Measurements from ENCODE around the gene TCEAL9. TPM values are rescaled to one million over a fixed set of nuclear protein-coding genes. Genes with fewer than 3 reads are reported as not detected.

TCEAL9 gene
- total and polyA plus RNA-seq, 4 donors = 33.9 to 110 (median 71.6) TPM

GRCh38 chrX:103404231-103405008 lies 48.1 kb downstream of the TCEAL9 start:
- Histone ChIP-seq H3K27me3 (ENCODE audit: control insufficient read depth in 3 of 3, insufficient read depth in 3 of 3, low read length in 2 of 3) (peaks cover 2 to 12% (median 5%) of the 10 kb centered on the region in 3 donors), H3K4me3 (no peak overlapping the region), H3K4me1 (ENCODE audit: control insufficient read depth in 5 of 5, insufficient read depth in 5 of 5, low read length in 5 of 5) (peaks cover 0 to 3% (median 0%) of the 10 kb centered on the region in 5 donors), H3K36me3 (ENCODE audit: control insufficient read depth in 4 of 4, insufficient read depth in 4 of 4, low read length in 4 of 4) (no peaks in the 10 kb centered on the region), H3K9me3 (ENCODE audit: control insufficient read depth in 4 of 4, insufficient read depth in 3 of 4, low read length in 3 of 4) (peaks cover 0 to 1% (median 0%) of the 10 kb centered on the region in 4 donors), H3K27ac (ENCODE audit: low read depth in 1 of 2, low read length in 1 of 2) (peak overlapping the region in 1 of 2 donors; percentile 23), H3K9ac (ENCODE audit: insufficient read depth in 1 of 2, low read length in 2 of 2) (no peak overlapping the region)
- no peak for TF ChIP-seq CTCF (IDR thresholded peaks at IDR 0.05; ENCODE audit: control extremely low read depth, extremely low read depth)
- peak; percentile 38 for ATAC-seq (ENCODE audit: insufficient read depth, low FRiP score)
- DNase-seq = peak; percentile 83 to 91 (median 84)
- 4 to 18% methylated on average over 19 of the region's 19 CpGs for WGBS, 2 donors

GRCh38 chrX:103405009-103405333 lies 48.7 kb downstream of the TCEAL9 start:
- Histone ChIP-seq H3K27ac (ENCODE audit: low read depth in 1 of 2, low read length in 1 of 2) (peak overlapping the region in 1 of 2 donors; percentile 23), H3K4me1 (ENCODE audit: control insufficient read depth in 5 of 5, insufficient read depth in 5 of 5, low read length in 5 of 5) (peaks cover 0 to 3% (median 0%) of the 10 kb centered on the region in 5 donors), H3K36me3 (ENCODE audit: control insufficient read depth in 4 of 4, insufficient read depth in 4 of 4, low read length in 4 of 4) (no peaks in the 10 kb centered on the region), H3K9ac (ENCODE audit: insufficient read depth in 1 of 2, low read length in 2 of 2) (no peak overlapping the region), H3K4me3 (no peak overlapping the region), H3K27me3 (ENCODE audit: control insufficient read depth in 3 of 3, insufficient read depth in 3 of 3, low read length in 2 of 3) (peaks cover 2 to 12% (median 5%) of the 10 kb centered on the region in 3 donors), H3K9me3 (ENCODE audit: control insufficient read depth in 4 of 4, insufficient read depth in 3 of 4, low read length in 3 of 4) (peaks cover 0 to 1% (median 0%) of the 10 kb centered on the region in 4 donors)
- no peak for TF ChIP-seq CTCF (IDR thresholded peaks at IDR 0.05; ENCODE audit: control extremely low read depth, extremely low read depth)
- 7 to 26% methylated on average over 7 of the region's 7 CpGs for WGBS, 2 donors
- ATAC-seq (ENCODE audit: insufficient read depth, low FRiP score) (no peak), DNase-seq (no peak)

- ATAC-seq (ENCODE audit: insufficient read depth, low FRiP score) = no peak
- H3K36me3 ChIP-seq (ENCODE audit: control insufficient read depth in 4 of 4, insufficient read depth in 4 of 4, low read length in 4 of 4) = no peaks in the 10 kb centered on the region
- H3K4me3 ChIP-seq = no peak overlapping the region
- H3K27ac ChIP-seq (ENCODE audit: low read depth in 1 of 2, low read length in 1 of 2) = no peak overlapping the region
- no peak for TF ChIP-seq CTCF (IDR thresholded peaks at IDR 0.05; ENCODE audit: control extremely low read depth, extremely low read depth)
- H3K27me3 ChIP-seq (ENCODE audit: control insufficient read depth in 3 of 3, insufficient read depth in 3 of 3, low read length in 2 of 3) = peaks cover 0 to 3% (median 2%) of the 10 kb centered on the region in 3 donors
- no peak for DNase-seq
- H3K9me3 ChIP-seq (ENCODE audit: control insufficient read depth in 4 of 4, insufficient read depth in 3 of 4, low read length in 3 of 4) = no peaks in the 10 kb centered on the region
- no peak overlapping the region for H3K9ac ChIP-seq (ENCODE audit: insufficient read depth in 1 of 2, low read length in 2 of 2)
- peaks cover 0 to 3% (median 0%) of the 10 kb centered on the region in 5 donors for H3K4me1 ChIP-seq (ENCODE audit: control insufficient read depth in 5 of 5, insufficient read depth in 5 of 5, low read length in 5 of 5)
- 67 to 93% methylated on average over 1 of the region's 1 CpG for WGBS, 2 donors
These were observed 50.0 kb downstream of the TCEAL9 start for GRCh38 chrX:103406256-103406655.
